ENCODE measurements around the gene CTNNA3. TPM values are rescaled to one million over a fixed set of nuclear protein-coding genes. Genes with fewer than 3 reads are reported as not detected.

CTNNA3 gene
- polyA plus RNA-seq, 4 donors: 3.4 to 4.4 (median 4.0) TPM

- no peak for DNase-seq (ENCODE audit: low read depth in 4 of 4, low spot score in 3 of 4)
Measured at GRCh38 chr10:66514666-66515065, 1181.3 kb downstream of the CTNNA3 start.

- DNase-seq (ENCODE audit: low read depth in 4 of 4, low spot score in 3 of 4): no peak
Measured at GRCh38 chr10:66513504-66513903, 1182.5 kb downstream of the CTNNA3 start.

- DNase-seq (ENCODE audit: low read depth in 4 of 4, low spot score in 3 of 4): no peak
Measured at GRCh38 chr10:66505003-66505657, 1190.9 kb downstream of the CTNNA3 start.

- no peak for DNase-seq (ENCODE audit: low read depth in 4 of 4, low spot score in 3 of 4)
Measured at GRCh38 chr10:66501356-66501755, 1194.6 kb downstream of the CTNNA3 start.

- DNase-seq (ENCODE audit: low read depth in 4 of 4, low spot score in 3 of 4): no peak
Measured at GRCh38 chr10:66483966-66484365, 1212.0 kb downstream of the CTNNA3 start.

- no peak for DNase-seq (ENCODE audit: low read depth in 4 of 4, low spot score in 3 of 4)
Measured at GRCh38 chr10:66472156-66472555, 1223.8 kb downstream of the CTNNA3 start.

GRCh38 chr10:66467042-66467441, 1229.0 kb downstream of the CTNNA3 start:
- no peak for DNase-seq (ENCODE audit: low read depth in 4 of 4, low spot score in 3 of 4)

GRCh38 chr10:66466622-66467021, 1229.4 kb downstream of the CTNNA3 start:
- DNase-seq (ENCODE audit: low read depth in 4 of 4, low spot score in 3 of 4): no peak

GRCh38 chr10:66463611-66464010, 1232.4 kb downstream of the CTNNA3 start:
- no peak for DNase-seq (ENCODE audit: low read depth in 4 of 4, low spot score in 3 of 4)

GRCh38 chr10:66457629-66458028, 1238.4 kb downstream of the CTNNA3 start:
- DNase-seq (ENCODE audit: low read depth in 4 of 4, low spot score in 3 of 4): no peak

GRCh38 chr10:66455304-66455703, 1240.7 kb downstream of the CTNNA3 start:
- DNase-seq (ENCODE audit: low read depth in 4 of 4, low spot score in 3 of 4): no peak

GRCh38 chr10:66440568-66440967, 1255.4 kb downstream of the CTNNA3 start:
- DNase-seq (ENCODE audit: low read depth in 4 of 4, low spot score in 3 of 4): no peak

- DNase-seq (ENCODE audit: low read depth in 4 of 4, low spot score in 3 of 4): no peak
Measured at GRCh38 chr10:66414943-66415342, 1281.1 kb downstream of the CTNNA3 start.

GRCh38 chr10:66405566-66405965, 1290.4 kb downstream of the CTNNA3 start:
- no peak for DNase-seq (ENCODE audit: low read depth in 4 of 4, low spot score in 3 of 4)

- DNase-seq (ENCODE audit: low read depth in 4 of 4, low spot score in 3 of 4): no peak
Measured at GRCh38 chr10:66398669-66399068, 1297.3 kb downstream of the CTNNA3 start.

GRCh38 chr10:66394342-66395063, 1301.5 kb downstream of the CTNNA3 start:
- DNase-seq (ENCODE audit: low read depth in 4 of 4, low spot score in 3 of 4): no peak

- no peak for DNase-seq (ENCODE audit: low read depth in 4 of 4, low spot score in 3 of 4)
Measured at GRCh38 chr10:66390926-66391325, 1305.1 kb downstream of the CTNNA3 start.

- no peak for DNase-seq (ENCODE audit: low read depth in 4 of 4, low spot score in 3 of 4)
Measured at GRCh38 chr10:66381045-66381444, 1315.0 kb downstream of the CTNNA3 start.

- DNase-seq (ENCODE audit: low read depth in 4 of 4, low spot score in 3 of 4): no peak
Measured at GRCh38 chr10:66378117-66378876, 1317.7 kb downstream of the CTNNA3 start.

GRCh38 chr10:66368146-66368545, 1327.8 kb downstream of the CTNNA3 start:
- no peak for DNase-seq (ENCODE audit: low read depth in 4 of 4, low spot score in 3 of 4)

- DNase-seq (ENCODE audit: low read depth in 4 of 4, low spot score in 3 of 4): no peak
Measured at GRCh38 chr10:66366163-66366562, 1329.8 kb downstream of the CTNNA3 start.

- DNase-seq (ENCODE audit: low read depth in 4 of 4, low spot score in 3 of 4): no peak
Measured at GRCh38 chr10:66365686-66366085, 1330.3 kb downstream of the CTNNA3 start.
